HG02885 (cell line): ENCODE measurements around the gene USP10.

Experiments
- ATAC-seq: cut with Tn5 transposase; IDR thresholded peaks from one replicate; pipeline ENCODE4 v1.9.1; 2021; ENCODE audit warnings: mild to moderate bottlenecking; ENCODE audit not compliant: unreplicated experiment, poor library complexity

The USP10 gene

GRCh38 chr16:84765616-84766580, 66.1 kb downstream of the USP10 start:
- ATAC-seq, result no peak

GRCh38 chr16:84766978-84767773, 67.4 kb downstream of the USP10 start:
- no peak for ATAC-seq

GRCh38 chr16:84768061-84768807, 68.4 kb downstream of the USP10 start:
- no peak for ATAC-seq

- no peak for ATAC-seq
Measured at GRCh38 chr16:84768808-84769197, 69.0 kb downstream of the USP10 start.

- ATAC-seq, result no peak
Measured at GRCh38 chr16:84769416-84769815, 69.6 kb downstream of the USP10 start.

GRCh38 chr16:84773312-84773711, 73.5 kb downstream of the USP10 start:
- ATAC-seq, result no peak

- ATAC-seq, result no peak
Measured at GRCh38 chr16:84774810-84775209, 75.0 kb downstream of the USP10 start.

- no peak for ATAC-seq
Measured at GRCh38 chr16:84775262-84775810, 75.5 kb downstream of the USP10 start.

- no peak for ATAC-seq
Measured at GRCh38 chr16:84777435-84777834, 77.6 kb downstream of the USP10 start.

GRCh38 chr16:84778720-84779119, 78.9 kb downstream of the USP10 start:
- no peak for ATAC-seq

GRCh38 chr16:84780063-84780462, 80.3 kb downstream of the USP10 start:
- ATAC-seq, result no peak

- ATAC-seq, result no peak
Measured at GRCh38 chr16:84780544-84781376, 81.0 kb downstream of the USP10 start.

- no peak for ATAC-seq
Measured at GRCh38 chr16:84782846-84783245, 83.0 kb downstream of the USP10 start.

- no peak for ATAC-seq
Measured at GRCh38 chr16:84785843-84786581, 86.2 kb downstream of the USP10 start.

GRCh38 chr16:84786605-84787262, 86.9 kb downstream of the USP10 start:
- no peak for ATAC-seq

GRCh38 chr16:84787263-84787622, 87.4 kb downstream of the USP10 start:
- no peak for ATAC-seq

GRCh38 chr16:84788920-84789391, 89.2 kb downstream of the USP10 start:
- no peak for ATAC-seq

- ATAC-seq, result no peak
Measured at GRCh38 chr16:84789431-84789830, 89.6 kb downstream of the USP10 start.
